Osteoblast (primary cell): ENCODE measurements around the gene AP5S1. TPM values are rescaled to one million over a fixed set of nuclear protein-coding genes. Genes with fewer than 3 reads are reported as not detected.
A peak's percentile ranks its signal among the peaks of the same experiment; 100 is the strongest.

Source experiments
- DNase-seq: peaks from one replicate; pipeline ENCODE4 v3.0.0; 2011; ENCODE audit warnings: low spot score, mixed read lengths; ENCODE audit not compliant: insufficient read length; ENCODE audit errors: missing footprints
- H2AFZ ChIP-seq: 2 replicates; pipeline ENCODE4 v1.6.0; 2011; ENCODE audit warnings: mild to moderate bottlenecking, low read length
- H3K27ac ChIP-seq: 2 replicates; pipeline ENCODE4 v1.5.1; 2011; ENCODE audit warnings: mild to moderate bottlenecking, low read depth, low read length, moderate library complexity
- H3K27me3 ChIP-seq: 2 replicates; pipeline ENCODE4 v1.6.0; 2012; ENCODE audit warnings: mild to moderate bottlenecking, control low read depth, inconsistent platforms, low read length, moderate library complexity; ENCODE audit not compliant: insufficient read depth
- H3K36me3 ChIP-seq: 2 replicates; pipeline ENCODE4 v1.5.1; 2011; ENCODE audit warnings: mild to moderate bottlenecking, low read length, control low read depth, moderate library complexity; ENCODE audit not compliant: insufficient read depth
- H3K4me1 ChIP-seq: 2 replicates; pipeline ENCODE4 v1.5.1; 2011; ENCODE audit warnings: mild to moderate bottlenecking, low read length, control low read depth, moderate library complexity; ENCODE audit not compliant: insufficient read depth
- H3K4me2 ChIP-seq: 2 replicates; pipeline ENCODE4 v1.6.0; 2011; ENCODE audit warnings: mild to moderate bottlenecking, low read length; ENCODE audit not compliant: insufficient read depth
- H3K4me3 ChIP-seq: fragments of 200-600 bp; sonication (generic); 3 replicates; pipeline ENCODE4 v1.5.1; 2012; ENCODE audit warnings: mild to moderate bottlenecking, low read length, inconsistent platforms; ENCODE audit not compliant: insufficient read depth
- H3K79me2 ChIP-seq: 2 replicates; pipeline ENCODE4 v1.6.0; 2012; ENCODE audit warnings: mild to moderate bottlenecking, low read length, control low read depth, inconsistent platforms; ENCODE audit not compliant: insufficient read depth
- H3K9me3 ChIP-seq: 2 replicates; pipeline ENCODE4 v1.5.1; 2011; ENCODE audit warnings: low read depth, low read length, control low read depth
- H4K20me1 ChIP-seq: 2 replicates; pipeline ENCODE4 v1.6.0; 2012; ENCODE audit warnings: mild to moderate bottlenecking, low read length, control low read depth; ENCODE audit not compliant: insufficient read depth
- total RNA-seq: library from RNA; depleted of rRNA; stranded (reverse); fragments of >200 nt; gene quantifications from 2 replicates; pipeline ENCODE4 v1.2.3, GENCODE V29; 2012
- TF ChIP-seq, protein P1 (sequence below): IDR thresholded peaks from 2 replicates; pipeline ENCODE4 v1.5.1; 2011; ENCODE audit warnings: mild to moderate bottlenecking, low read depth, low read length, moderate library complexity; ENCODE audit errors: extremely low read depth

AP5S1 gene
- total RNA-seq, 1 donor, result 25.3 TPM

DNA sequence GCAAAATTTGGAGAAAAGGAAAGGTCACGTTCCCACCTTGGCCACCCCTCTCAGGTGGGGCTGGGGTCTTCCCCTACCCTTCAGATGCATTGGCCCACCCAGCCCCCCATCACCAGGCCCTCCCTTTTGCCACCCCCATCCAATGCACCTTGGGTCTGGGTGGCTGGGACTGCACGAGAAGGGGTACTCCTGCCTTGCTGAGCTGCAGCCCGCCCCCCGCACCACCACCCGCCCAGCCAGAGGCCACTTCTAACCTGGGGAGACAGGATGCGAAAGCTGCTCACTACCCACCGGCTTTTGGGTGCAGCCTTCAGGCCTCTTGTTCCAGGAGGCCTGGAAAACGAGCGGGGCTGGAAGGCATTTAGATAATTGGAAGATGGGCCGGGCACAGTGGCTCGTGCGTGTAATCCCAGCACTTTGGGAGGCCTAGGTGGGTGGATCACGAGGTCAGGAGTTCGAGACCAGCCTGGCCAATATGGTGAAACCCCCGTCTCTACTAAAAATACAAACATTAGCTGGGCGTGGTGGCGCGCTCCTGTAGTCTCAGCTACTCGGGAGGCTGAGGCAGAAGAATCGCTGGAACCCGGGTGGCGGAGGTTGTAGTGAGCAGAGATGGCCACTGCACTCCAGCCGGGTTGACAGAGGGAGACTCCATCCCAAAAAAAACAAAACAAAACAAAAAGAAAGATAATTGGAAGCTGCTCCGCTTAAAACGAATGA is 25.5 kb upstream of the AP5S1 start:
- TF ChIP-seq, protein P1, sequence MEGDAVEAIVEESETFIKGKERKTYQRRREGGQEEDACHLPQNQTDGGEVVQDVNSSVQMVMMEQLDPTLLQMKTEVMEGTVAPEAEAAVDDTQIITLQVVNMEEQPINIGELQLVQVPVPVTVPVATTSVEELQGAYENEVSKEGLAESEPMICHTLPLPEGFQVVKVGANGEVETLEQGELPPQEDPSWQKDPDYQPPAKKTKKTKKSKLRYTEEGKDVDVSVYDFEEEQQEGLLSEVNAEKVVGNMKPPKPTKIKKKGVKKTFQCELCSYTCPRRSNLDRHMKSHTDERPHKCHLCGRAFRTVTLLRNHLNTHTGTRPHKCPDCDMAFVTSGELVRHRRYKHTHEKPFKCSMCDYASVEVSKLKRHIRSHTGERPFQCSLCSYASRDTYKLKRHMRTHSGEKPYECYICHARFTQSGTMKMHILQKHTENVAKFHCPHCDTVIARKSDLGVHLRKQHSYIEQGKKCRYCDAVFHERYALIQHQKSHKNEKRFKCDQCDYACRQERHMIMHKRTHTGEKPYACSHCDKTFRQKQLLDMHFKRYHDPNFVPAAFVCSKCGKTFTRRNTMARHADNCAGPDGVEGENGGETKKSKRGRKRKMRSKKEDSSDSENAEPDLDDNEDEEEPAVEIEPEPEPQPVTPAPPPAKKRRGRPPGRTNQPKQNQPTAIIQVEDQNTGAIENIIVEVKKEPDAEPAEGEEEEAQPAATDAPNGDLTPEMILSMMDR, result no peak
- Histone ChIP-seq H4K20me1 (peaks cover 10% of the 10 kb centered on the region), H3K36me3 (peaks cover 19% of the 10 kb centered on the region), H3K4me2 (peak overlapping the region; percentile 89), H3K27ac (peak overlapping the region; percentile 96), H2AFZ (peak overlapping the region; percentile 98), H3K4me1 (peaks cover 27% of the 10 kb centered on the region), H3K4me3 (peak overlapping the region; percentile 90), H3K27me3 (no peaks in the 10 kb centered on the region), H3K79me2 (peaks cover 38% of the 10 kb centered on the region), H3K9me3 (no peaks in the 10 kb centered on the region)
- no peak for DNase-seq

DNA sequence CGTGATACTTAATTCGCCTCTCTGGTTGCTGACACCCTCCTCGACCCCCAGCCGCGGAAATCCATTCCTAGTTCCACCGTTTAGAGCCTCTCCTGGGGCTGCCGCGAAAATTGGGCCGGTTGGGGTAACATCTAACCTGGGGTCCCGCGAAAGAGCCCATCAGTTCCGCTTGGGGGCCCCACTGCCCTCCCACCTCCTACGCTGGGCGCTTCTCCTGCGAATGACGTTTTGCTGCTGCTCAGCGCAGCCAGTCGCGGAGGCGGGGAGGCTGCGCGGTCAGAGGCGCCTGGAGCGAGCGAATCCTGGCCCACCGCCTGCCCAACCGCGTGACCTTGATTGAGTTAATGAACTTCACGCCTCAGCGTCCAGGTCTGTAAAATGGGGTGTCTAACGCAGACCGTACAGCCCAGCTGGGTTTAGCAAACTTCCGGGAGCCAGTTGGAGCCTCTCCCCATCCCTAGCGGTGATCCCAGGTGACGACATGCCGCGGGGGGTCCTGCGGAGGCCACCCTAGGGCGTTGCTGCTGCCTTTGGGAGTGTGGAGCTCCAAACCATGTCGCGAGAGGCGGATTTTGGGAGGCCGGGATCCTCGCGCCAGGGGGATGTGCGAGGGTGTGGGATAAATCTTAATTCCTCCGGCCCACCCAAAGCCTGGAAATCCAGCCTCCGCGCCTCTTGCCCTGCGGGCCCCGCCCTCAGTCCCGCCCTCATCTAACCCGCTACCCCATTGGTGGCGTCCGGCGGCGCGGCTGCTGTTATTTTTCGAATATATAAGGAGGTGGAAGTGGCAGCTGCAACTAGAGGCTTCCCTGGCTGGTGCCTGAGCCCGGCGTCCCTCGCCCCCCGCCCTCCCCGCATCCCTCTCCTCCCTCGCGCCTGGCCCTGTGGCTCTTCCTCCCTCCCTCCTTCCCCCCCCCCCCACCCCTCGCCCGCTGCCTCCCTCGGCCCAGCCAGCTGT is 24.6 kb upstream of the AP5S1 start, which contains the start of gene CDC25B:
Gene CDC25B (plus strand): TSS at position 800 of the 958 bp plus-strand sequence. CDS start 222 bp downstream, outside the sequence.
- TF ChIP-seq, protein P1, result peak; percentile 23
- H3K27me3 ChIP-seq, result no peaks in the 10 kb centered on the region
- peak; percentile 99 for DNase-seq
- peaks cover 47% of the 10 kb centered on the region for H3K79me2 ChIP-seq
- H3K4me3 ChIP-seq, result peak within 1 kb of the TSS; percentile 90
- H3K4me2 ChIP-seq, result peak within 1 kb of the TSS; percentile 89
- H4K20me1 ChIP-seq, result peaks cover 10% of the 10 kb centered on the region
- no peaks in the 10 kb centered on the region for H3K9me3 ChIP-seq
- peak within 1 kb of the TSS; percentile 96 for H3K27ac ChIP-seq
- peak within 1 kb of the TSS; percentile 98 for H2AFZ ChIP-seq
- H3K36me3 ChIP-seq, result peaks cover 27% of the 10 kb centered on the region
- H3K4me1 ChIP-seq, result peaks cover 27% of the 10 kb centered on the region

DNA sequence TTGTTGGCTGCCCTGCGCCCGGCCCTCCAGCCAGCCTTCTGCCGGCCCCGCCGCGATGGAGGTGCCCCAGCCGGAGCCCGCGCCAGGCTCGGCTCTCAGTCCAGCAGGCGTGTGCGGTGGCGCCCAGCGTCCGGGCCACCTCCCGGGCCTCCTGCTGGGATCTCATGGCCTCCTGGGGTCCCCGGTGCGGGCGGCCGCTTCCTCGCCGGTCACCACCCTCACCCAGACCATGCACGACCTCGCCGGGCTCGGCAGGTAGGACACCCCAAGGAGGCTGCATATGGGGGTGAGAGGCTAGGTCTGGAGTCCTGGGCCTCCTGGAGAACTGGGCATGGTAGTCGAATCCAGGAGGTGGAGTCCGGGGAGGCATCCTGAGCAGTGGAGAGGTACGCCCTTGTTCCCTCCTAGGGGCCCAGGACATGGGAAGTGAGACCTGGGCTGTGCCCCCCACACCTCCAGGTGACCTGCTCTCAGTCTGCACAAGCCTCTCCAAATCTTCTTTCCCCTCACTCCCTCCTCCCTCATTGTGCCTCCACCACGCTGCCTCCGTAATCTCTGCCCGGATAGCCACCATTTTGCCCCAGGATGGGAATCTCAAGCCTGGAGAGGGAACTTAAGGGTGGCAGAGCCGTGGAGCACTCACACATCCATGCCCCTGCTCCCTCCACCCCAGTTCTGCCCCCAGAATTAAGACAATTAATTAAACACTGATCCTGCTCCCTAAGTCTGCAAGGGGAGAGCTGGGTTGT is 23.7 kb upstream of the AP5S1 start:
- peaks cover 27% of the 10 kb centered on the region for H3K4me1 ChIP-seq
- H3K4me3 ChIP-seq, result peak overlapping the region; percentile 90
- no peaks in the 10 kb centered on the region for H3K27me3 ChIP-seq
- H3K36me3 ChIP-seq, result peaks cover 36% of the 10 kb centered on the region
- TF ChIP-seq, protein P1, result no peak
- H2AFZ ChIP-seq, result no peak overlapping the region
- peak overlapping the region; percentile 63 for H3K27ac ChIP-seq
- peaks cover 10% of the 10 kb centered on the region for H4K20me1 ChIP-seq
- no peak for DNase-seq
- H3K79me2 ChIP-seq, result peaks cover 51% of the 10 kb centered on the region
- no peaks in the 10 kb centered on the region for H3K9me3 ChIP-seq
- peak overlapping the region; percentile 89 for H3K4me2 ChIP-seq
